ENCODE results near the gene PALM.

GRCh38 chr19:715347-715746, 6.6 kb downstream of the PALM start:
- TF ChIP-seq EZH2 (optimal IDR thresholded peaks at IDR 0.05; ENCODE audit: low read depth, low read length) (no peak), CTCF (IDR thresholded peaks at IDR 0.05; ENCODE audit: low read length) (no peak), EZH2phosphoT487 (IDR thresholded peaks at IDR 0.05; ENCODE audit: low read length) (no peak)
